Breast epithelium (tissue), 4 donors: ENCODE measurements around the gene EDC3. TPM values are rescaled to one million over a fixed set of nuclear protein-coding genes. Genes with fewer than 3 reads are reported as not detected.
"Not testable (repeated sequence)": the region's sequence is repeated elsewhere in the genome, so short reads cannot be mapped to it uniquely, and the experiment has no call there.

ENCODE experiments used
- DNase-seq, 2 donors: peaks; one replicate each; pipeline ENCODE4 v3.0.0-alpha.2; 2019; ENCODE audit warnings: low spot score in 2 of 2
- H3K27ac ChIP-seq, 2 donors: fragments of 200-600 bp; sonication (generic) in 1 of 2; one replicate each; pipeline ENCODE4 v1.5.1; 2016 to 2019; ENCODE audit warnings: mild to moderate bottlenecking in 1 of 2
- H3K27me3 ChIP-seq, 2 donors: fragments of 200-600 bp; sonication (generic) in 1 of 2; one replicate each; pipeline versions ENCODE4 v1.5.1 to v1.6.0; 2017 to 2019; ENCODE audit warnings: control low read depth in 1 of 2, mild to moderate bottlenecking in 1 of 2
- H3K36me3 ChIP-seq: fragments of 200-600 bp; one replicate; pipeline ENCODE4 v1.5.1; 2019
- H3K4me1 ChIP-seq, 2 donors: fragments of 200-600 bp; sonication (generic); one replicate each; pipeline ENCODE4 v1.5.1; 2016 to 2019; ENCODE audit warnings: control low read depth in 1 of 2
- H3K4me3 ChIP-seq, 3 donors: fragments of 200-600 bp; sonication (generic); 1 replicate in 2 of 3; 2 replicates in 1 of 3; pipeline ENCODE4 v1.5.1; 2016 to 2019; ENCODE audit warnings: mild to moderate bottlenecking in 3 of 3, moderate library complexity in 2 of 3
- H3K9me3 ChIP-seq, 2 donors: fragments of 200-600 bp; sonication (generic) in 1 of 2; one replicate each; pipeline ENCODE4 v1.5.1; 2016 to 2019; ENCODE audit warnings: control low read depth in 1 of 2
- CTCF ChIP-seq, 3 donors: fragments of 450-650 bp; IDR thresholded peaks; one replicate each; pipeline ENCODE4 v1.5.1; 2016 to 2017; ENCODE audit warnings: antibody characterized with exemption in 3 of 3, mild to moderate bottlenecking in 3 of 3, moderate library complexity in 3 of 3
- POLR2A ChIP-seq: fragments of 450-650 bp; IDR thresholded peaks from one replicate; pipeline ENCODE4 v1.6.1; 2016; ENCODE audit warnings: antibody characterized with exemption, mild to moderate bottlenecking, moderate library complexity
- POLR2AphosphoS5 ChIP-seq, 3 donors: sonication (generic); formaldehyde crosslinking; IDR thresholded peaks; one replicate each; pipeline ENCODE4 v1.6.1; 2017; ENCODE audit warnings: antibody characterized with exemption in 3 of 3
- intact Hi-C: fragments of 100-400 bp; cut with DNase I; formaldehyde crosslinking; loops from one replicate; pipeline ENCODE4 v1.15.1; 2023; ENCODE audit warnings: low total_unique reads
- total RNA-seq, 3 donors: library from RNA; depleted of rRNA; stranded (reverse); fragments of >200 nt; gene quantifications; one replicate each; pipeline ENCODE4 v1.1.0, GENCODE V29; 2016

EDC3 gene
- total RNA-seq, 3 donors from 2014 or later, result 13.8 to 21.7 (median 20.3) TPM

- Histone ChIP-seq H3K4me3 (no peak overlapping the region), H3K27me3 (no peaks in the 10 kb centered on the region), H3K4me1 (no peaks in the 10 kb centered on the region), H3K36me3 (no peaks in the 10 kb centered on the region), H3K27ac (no peak overlapping the region), H3K9me3 (no peaks in the 10 kb centered on the region)
- intact Hi-C loops, result no loop called here
- DNase-seq, result no peak
- no peak for TF ChIP-seq CTCF (IDR thresholded peaks at IDR 0.05)
These were observed 91.8 kb downstream of the EDC3 start for GRCh38 chr15:74603789-74604705.

DNA sequence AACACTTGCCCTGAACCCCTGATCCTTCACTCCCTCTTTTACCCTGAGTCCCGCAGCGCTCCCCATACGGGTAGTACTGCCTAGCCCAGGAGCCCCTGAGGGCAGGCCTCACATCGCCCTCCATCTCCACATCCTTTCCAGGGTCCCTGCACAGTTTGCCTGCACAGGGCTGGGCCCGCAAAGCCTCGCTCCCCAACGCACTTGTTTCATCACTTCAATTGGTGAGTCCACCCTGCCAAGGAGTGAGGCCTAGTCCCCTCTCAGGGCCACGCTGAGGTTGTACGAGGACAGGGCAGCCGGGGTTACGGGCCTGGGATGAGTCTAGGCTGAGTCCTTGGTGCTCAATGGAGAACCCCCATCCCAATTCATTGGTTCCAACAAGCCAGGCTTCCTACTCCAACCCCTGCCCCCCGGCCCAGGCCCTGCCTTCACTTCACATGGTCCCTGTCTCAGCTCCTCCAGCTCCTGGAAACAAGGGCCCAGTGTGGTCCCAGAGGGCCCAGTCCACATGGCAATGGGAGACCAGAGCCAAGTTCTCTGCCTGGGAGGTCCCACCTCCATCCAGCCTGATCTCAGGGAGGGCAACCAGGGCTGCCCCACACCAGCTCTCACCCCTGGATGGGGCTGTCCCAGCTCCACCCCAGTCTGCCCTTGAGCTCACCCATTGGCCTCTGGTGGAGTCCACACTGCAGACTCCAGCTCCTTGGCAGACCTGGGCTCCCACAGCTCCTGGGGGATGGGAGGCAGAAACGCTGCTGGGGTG is 92.6 kb downstream of the EDC3 start:
- H3K27me3 ChIP-seq, result no peaks in the 10 kb centered on the region
- intact Hi-C loops, result no loop called here
- TF ChIP-seq CTCF (IDR thresholded peaks at IDR 0.05) (no peak), POLR2AphosphoS5 (IDR thresholded peaks at IDR 0.05) (no peak), POLR2A (no peak)
- no peaks in the 10 kb centered on the region for H3K36me3 ChIP-seq
- H3K4me3 ChIP-seq, result no peak overlapping the region
- DNase-seq, result no peak
- H3K27ac ChIP-seq, result no peak overlapping the region
- H3K4me1 ChIP-seq, result no peaks in the 10 kb centered on the region
- no peaks in the 10 kb centered on the region for H3K9me3 ChIP-seq

GRCh38 chr15:74599156-74599555 is 96.7 kb downstream of the EDC3 start:
- no peaks in the 10 kb centered on the region for H3K4me1 ChIP-seq
- DNase-seq, result no peak
- H3K27ac ChIP-seq, result peak overlapping the region; percentile 67 to 87
- peak overlapping the region; percentile 53 to 63 (median 61) for H3K4me3 ChIP-seq
- H3K27me3 ChIP-seq, result no peaks in the 10 kb centered on the region
- no peak for TF ChIP-seq POLR2AphosphoS5 (IDR thresholded peaks at IDR 0.05)
- no peak for TF ChIP-seq POLR2A
- TF ChIP-seq CTCF (IDR thresholded peaks at IDR 0.05), result no peak
- no peaks in the 10 kb centered on the region for H3K9me3 ChIP-seq
- intact Hi-C loops, result loop anchor here (5.0 kb wide), 1 partner anchor 423 kb away; the partner anchor contains the start of gene PPCDC
- no peaks in the 10 kb centered on the region for H3K36me3 ChIP-seq

- Histone ChIP-seq H3K9me3 (no peaks in the 10 kb centered on the region), H3K4me1 (no peaks in the 10 kb centered on the region), H3K36me3 (no peaks in the 10 kb centered on the region), H3K27me3 (no peaks in the 10 kb centered on the region), H3K27ac (peak overlapping the region; percentile 67 to 87), H3K4me3 (peak overlapping the region; percentile 53 to 63 (median 61))
- DNase-seq, result peak; percentile 93 to 96
- TF ChIP-seq POLR2A (peak; percentile 48), POLR2AphosphoS5 (IDR thresholded peaks at IDR 0.05) (peak; percentile 76 to 84 (median 80)), CTCF (IDR thresholded peaks at IDR 0.05) (no peak)
- intact Hi-C loops, result loop anchor here (5.0 kb wide), 1 partner anchor 424 kb away; the partner anchor contains the start of gene PPCDC
These were observed 97.5 kb downstream of the EDC3 start for GRCh38 chr15:74598126-74598842.

DNA sequence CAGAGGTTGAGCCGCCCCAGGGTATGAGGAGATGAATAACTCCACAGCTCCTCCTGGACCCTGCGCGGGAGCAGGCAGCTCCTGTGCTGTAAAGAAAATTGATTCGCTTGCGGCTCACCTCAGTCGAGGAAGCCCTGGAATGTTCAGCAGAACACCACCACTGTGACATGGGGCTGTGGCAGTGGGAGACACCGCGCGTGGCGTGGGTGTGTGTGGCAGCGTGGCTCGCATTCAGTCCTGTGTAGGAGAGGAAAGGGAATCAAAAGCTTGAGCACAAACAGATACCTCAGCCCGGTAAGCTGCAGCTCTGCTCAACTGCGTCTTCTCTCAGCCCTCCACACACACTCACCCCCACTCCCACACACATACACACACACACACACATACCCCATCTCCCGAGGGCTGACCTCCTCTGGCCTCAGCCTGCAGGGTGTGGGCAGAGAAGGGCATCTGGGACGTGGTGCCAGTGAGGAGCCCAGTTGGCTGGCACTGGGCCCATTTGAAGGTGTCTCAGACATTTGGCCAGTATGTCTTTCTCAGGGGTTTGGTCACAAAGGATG is 98.6 kb downstream of the EDC3 start:
- H3K4me3 ChIP-seq, H3K9me3 ChIP-seq, H3K27me3 ChIP-seq, H3K27ac ChIP-seq, DNase-seq, H3K36me3 ChIP-seq, H3K4me1 ChIP-seq: not testable (repeated sequence)
- intact Hi-C loops, result loop anchor here (5.0 kb wide), 1 partner anchor 425 kb away; the partner anchor contains the start of gene PPCDC

DNA sequence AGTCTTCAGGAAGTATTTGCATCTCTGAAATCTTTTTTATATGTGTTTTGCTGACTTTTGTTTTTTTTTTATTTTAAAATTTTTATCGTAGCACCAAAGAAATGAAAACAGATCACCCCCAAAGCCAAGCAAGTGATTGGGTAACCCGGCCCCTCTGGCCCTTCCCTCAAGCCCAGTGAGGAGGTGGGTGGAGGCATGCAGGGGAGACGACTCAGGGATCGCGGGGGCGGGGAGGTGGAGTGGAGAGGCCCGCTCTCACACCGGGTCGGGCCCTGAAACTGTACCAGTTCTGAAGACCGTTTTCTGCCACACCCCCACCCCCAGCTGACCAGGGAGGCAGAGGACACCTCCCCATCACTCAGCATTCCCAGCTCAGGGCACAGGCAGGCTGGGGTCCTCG is 99.1 kb downstream of the EDC3 start:
- not testable (repeated sequence) for H3K27me3 ChIP-seq, H3K36me3 ChIP-seq

More for the DNA sequence above, 99.1 kb downstream of the EDC3 start:
- H3K4me3 ChIP-seq, H3K4me1 ChIP-seq, H3K9me3 ChIP-seq, H3K27ac ChIP-seq, DNase-seq: not testable (repeated sequence)
- intact Hi-C loops, result loop anchor here (5.0 kb wide), 1 partner anchor 426 kb away; the partner anchor contains the start of gene PPCDC
